Endothelial cell of umbilical vein (primary cell): ENCODE measurements around the gene TLNRD1. TPM values are rescaled to one million over a fixed set of nuclear protein-coding genes. Genes with fewer than 3 reads are reported as not detected.

Experiments used
- BruUV-seq: library from RNA; stranded (reverse); fragments of 400-500 nt; replicated peaks from 2 replicates; lab custom pipeline; 2021; lab: Mats Ljungman, UMichigan
- CTCF ChIA-PET: fragments of 300-600, 350-600 bp; sonication (Branson Sonifier 250); formaldehyde crosslinking; loops from one replicate; lab custom pipeline; 2021; ENCODE audit warnings: antibody characterized with exemption, inconsistent platforms; lab: Charles Lee
- POLR2A ChIA-PET: fragments of 300-600, 350-600 bp; sonication (Branson Sonifier 250); formaldehyde crosslinking; loops from one replicate; lab custom pipeline; 2021; ENCODE audit warnings: antibody characterized with exemption, inconsistent platforms; lab: Charles Lee
- DNase-seq: peaks from one replicate; pipeline ENCODE4 v3.0.0-alpha.2; 2011; ENCODE audit warnings: low read depth, low spot score
- FAIRE-seq: peaks from 2 replicates; lab custom pipeline; 2011; peaks lifted over from hg19 to GRCh38; lab: Jason Lieb, UNC
- H2AFZ ChIP-seq: 2 replicates; pipeline ENCODE4 v1.6.0; 2012; ENCODE audit warnings: low read depth, low read length, control low read depth, inconsistent platforms
- H3K27ac ChIP-seq: 2 replicates; pipeline ENCODE4 v1.5.1; 2011; ENCODE audit warnings: low read depth, mild to moderate bottlenecking, control low read depth, low read length, moderate library complexity; ENCODE audit not compliant: insufficient read depth
- H3K27me3 ChIP-seq, 2 experiments: 2 replicates each; pipeline versions ENCODE4 v1.6.0 to v1.6.1; 2011; ENCODE audit warnings: low read length in 2 of 2, mixed read lengths in 1 of 2; ENCODE audit not compliant: control insufficient read depth in 2 of 2, insufficient read depth in 2 of 2
- H3K36me3 ChIP-seq, 2 experiments: 2 replicates in 1 of 2; 3 replicates in 1 of 2; pipeline ENCODE4 v1.5.1; 2011; ENCODE audit warnings: low read length in 2 of 2, mild to moderate bottlenecking in 1 of 2, moderate library complexity in 1 of 2; ENCODE audit not compliant: control insufficient read depth in 2 of 2, insufficient read depth in 2 of 2; ENCODE audit errors: extremely low read depth in 1 of 2
- H3K4me1 ChIP-seq: 3 replicates; pipeline ENCODE4 v1.5.1; 2011; ENCODE audit warnings: mild to moderate bottlenecking, low read length; ENCODE audit not compliant: control insufficient read depth, insufficient read depth; ENCODE audit errors: extremely low read depth
- H3K4me2 ChIP-seq: 2 replicates; pipeline ENCODE4 v1.6.1; 2011; ENCODE audit warnings: low read length, control low read depth, mixed read lengths; ENCODE audit not compliant: insufficient read depth
- H3K4me3 ChIP-seq, 3 experiments: fragments of 200-600 bp in 1 of 3; sonication (generic), shearing (Covaris generic) in 1 of 3; replicated peaks in 1 of 3; 2 replicates each; pipeline ENCODE4 v1.5.1; 2011 to 2016; ENCODE audit warnings: control low read depth in 3 of 3, low read length in 3 of 3, mild to moderate bottlenecking in 2 of 3, inconsistent platforms in 1 of 3, low read depth in 1 of 3, moderate library complexity in 1 of 3; ENCODE audit not compliant: insufficient read depth in 1 of 3
- H3K79me2 ChIP-seq: 2 replicates; pipeline ENCODE4 v1.6.0; 2012; ENCODE audit warnings: low read length, inconsistent platforms; ENCODE audit not compliant: control insufficient read depth, insufficient read depth
- H3K9ac ChIP-seq: replicated peaks from 2 replicates; pipeline ENCODE3; 2011; ENCODE audit warnings: low read length, control low read depth; ENCODE audit not compliant: insufficient read depth; ENCODE audit errors: extremely low read depth
- H3K9me1 ChIP-seq: replicated peaks from 3 replicates; pipeline ENCODE4 v1.6.0; 2011; ENCODE audit warnings: mild to moderate bottlenecking, low read length; ENCODE audit not compliant: control insufficient read depth, insufficient read depth; ENCODE audit errors: extremely low read depth
- H3K9me3 ChIP-seq: replicated peaks from 2 replicates; pipeline ENCODE4 v1.5.1; 2012; ENCODE audit warnings: low read length, inconsistent platforms; ENCODE audit not compliant: control insufficient read depth, insufficient read depth
- H4K20me1 ChIP-seq: replicated peaks from 2 replicates; pipeline ENCODE3; 2011; ENCODE audit warnings: mild to moderate bottlenecking, low read length; ENCODE audit not compliant: control insufficient read depth, insufficient read depth; ENCODE audit errors: extremely low read depth
- EZH2 ChIP-seq: IDR thresholded peaks from 2 replicates; pipeline ENCODE4 v1.6.1; 2012; ENCODE audit warnings: borderline replicate concordance, low read depth, mild to moderate bottlenecking, moderate library complexity, low read length, inconsistent platforms; ENCODE audit not compliant: severe bottlenecking
- FOS ChIP-seq: IDR thresholded peaks from 2 replicates; pipeline ENCODE4 v1.6.1; 2011; ENCODE audit warnings: mild to moderate bottlenecking, low read length, moderate library complexity, borderline replicate concordance; ENCODE audit not compliant: insufficient read depth
- GATA2 ChIP-seq: IDR thresholded peaks from 2 replicates; pipeline ENCODE4 v1.7.0; 2011; ENCODE audit warnings: low read depth, mild to moderate bottlenecking, moderate library complexity, mixed read lengths, low read length; ENCODE audit not compliant: insufficient read length, insufficient read depth
- JUN ChIP-seq: IDR thresholded peaks from 2 replicates; pipeline ENCODE4 v1.6.1; 2011; ENCODE audit warnings: borderline replicate concordance, low read depth; ENCODE audit not compliant: insufficient read length, insufficient read depth
- MAX ChIP-seq: IDR thresholded peaks from 2 replicates; pipeline ENCODE4 v1.6.1; 2011; ENCODE audit not compliant: insufficient read depth, insufficient read length
- MYC ChIP-seq: IDR thresholded peaks from one replicate; pipeline ENCODE4 v1.6.1; 2011; ENCODE audit warnings: mild to moderate bottlenecking, low read depth, low read length
- POLR2A ChIP-seq: IDR thresholded peaks from 2 replicates; pipeline ENCODE4 v1.6.1; 2012; ENCODE audit warnings: low read depth, mild to moderate bottlenecking, control low read depth, low read length
- POLR2AphosphoS5 ChIP-seq: IDR thresholded peaks from 2 replicates; pipeline ENCODE4 v1.6.1; 2012; ENCODE audit warnings: low read depth, mild to moderate bottlenecking, control low read depth, low read length, moderate library complexity; ENCODE audit not compliant: insufficient read depth
- dilution Hi-C: fragments of 300-500 bp; cut with MboI; formaldehyde crosslinking; loops from one replicate; pipeline ENCODE4 v1.15.0; 2019; ENCODE audit warnings: low sequenced_read_pairs; ENCODE audit not compliant: extremely low pct_ligation_motif_present
- intact Hi-C: fragments of 100-400 bp; cut with micrococcal nuclease; formaldehyde crosslinking; loops from one replicate; pipeline ENCODE4 v1.10.0; 2022
- polyA plus RNA-seq, 4 experiments: library from polyadenylated mRNA; depleted of rRNA in 3 of 4; stranded (reverse) in 3 of 4; unstranded in 1 of 4; fragments of >200 nt; gene quantifications; 2 replicates each; pipeline versions ENCODE4 v1.2.1 to v1.2.3, GENCODE V29; 2011 to 2012; ENCODE audit warnings: missing spikeins in 1 of 4
- total RNA-seq: library from RNA; stranded (reverse); gene quantifications from 2 replicates; pipeline ENCODE4 v1.2.3, GENCODE V29; 2021
- TF ChIP-seq, protein P1 (sequence below), 2 donors: IDR thresholded peaks; 1 replicate in 1 of 2; 2 replicates in 1 of 2; pipeline ENCODE4 v1.5.1; 2011; ENCODE audit warnings: low read length in 2 of 2, mild to moderate bottlenecking in 2 of 2, moderate library complexity in 2 of 2, control low read depth in 1 of 2, inconsistent platforms in 1 of 2, low read depth in 1 of 2; ENCODE audit not compliant: insufficient read depth in 1 of 2; ENCODE audit errors: extremely low read depth in 1 of 2

TLNRD1 gene
- total and polyA plus RNA-seq, 2 donors (not counting 3 experiments of a cell fraction or from before 2014, with no cell fraction given): 17.8 to 33.0 TPM

DNA sequence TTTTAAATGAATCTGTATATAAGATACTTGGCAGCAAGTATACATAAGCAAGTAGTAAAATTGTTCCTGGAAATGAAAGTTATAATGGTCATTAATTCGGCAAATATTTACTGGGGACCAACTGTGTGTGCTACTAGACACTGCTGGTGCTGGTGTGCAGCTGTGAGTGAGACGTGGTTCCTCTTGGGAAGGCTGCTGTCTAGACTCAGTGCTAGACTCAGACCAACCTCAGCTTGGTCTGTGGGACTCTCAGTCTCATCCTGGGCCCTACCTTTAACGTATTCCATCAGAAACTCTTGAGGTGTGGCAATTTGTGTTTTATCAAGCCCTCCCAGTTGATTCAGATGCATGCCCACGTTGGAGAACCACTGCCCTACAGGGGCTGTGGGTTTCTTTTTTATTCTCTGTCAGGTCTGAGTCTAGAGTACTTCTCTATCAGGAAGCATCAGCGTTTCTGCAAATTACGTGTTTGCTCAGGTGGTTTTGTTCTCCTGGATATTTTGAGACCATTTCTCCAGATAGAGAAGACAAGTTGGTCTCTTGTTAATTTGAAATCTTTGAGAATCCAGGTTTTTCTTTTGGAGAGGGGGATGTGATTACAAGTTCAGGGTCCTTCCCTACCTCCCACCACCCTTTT is 6.8 kb downstream of the TLNRD1 start:
- no peak for DNase-seq
- Histone ChIP-seq H4K20me1 (peaks cover 4% of the 10 kb centered on the region), H3K4me3 (no peak overlapping the region), H3K27me3 (no peaks in the 10 kb centered on the region), H3K9ac (no peak overlapping the region), H3K9me1 (no peaks in the 10 kb centered on the region), H2AFZ (no peak overlapping the region), H3K27ac (no peak overlapping the region), H3K36me3 (peaks cover 0 to 4% of the 10 kb centered on the region in 2 experiments), H3K4me2 (no peak overlapping the region), H3K79me2 (peaks cover 52% of the 10 kb centered on the region), H3K4me1 (peaks cover 29% of the 10 kb centered on the region), H3K9me3 (no peaks in the 10 kb centered on the region)
- intact Hi-C loops: loop anchor here (10.0 kb wide), 1 partner anchor 1037 kb away; the partner anchor contains the start of gene MEX3B
- ChIA-PET POLR2A (no interaction called here), CTCF (interaction anchor here (0.7 to 1.0 kb wide), 2 partner anchors 148 to 259 kb away, joined by 3 read pairs; no protein-coding TSS in a partner anchor)
- no peak for TF ChIP-seq MAX
- peak; percentile 34 for TF ChIP-seq POLR2AphosphoS5
- TF ChIP-seq MYC: no peak
- TF ChIP-seq EZH2: no peak
- TF ChIP-seq POLR2A: no peak
- no peak for TF ChIP-seq FOS
- no peak for TF ChIP-seq JUN
- BruUV-seq: no TSS peak
- dilution Hi-C loops: no loop called here
- peak; percentile 54 for FAIRE-seq

- H3K9ac ChIP-seq: no peak overlapping the region
- no peak overlapping the region for H3K4me3 ChIP-seq
- no peak overlapping the region for H3K27ac ChIP-seq
- ChIA-PET CTCF (interaction anchor here (1.0 to 1.6 kb wide), 2 partner anchors 99 to 147 kb away, joined by 3 to 8 read pairs; no protein-coding TSS in a partner anchor), POLR2A (no interaction called here)
- peaks cover 44% of the 10 kb centered on the region for H3K79me2 ChIP-seq
- no peak for TF ChIP-seq MAX
- no peak for TF ChIP-seq JUN
- no peak for TF ChIP-seq GATA2
- TF ChIP-seq, protein P1, sequence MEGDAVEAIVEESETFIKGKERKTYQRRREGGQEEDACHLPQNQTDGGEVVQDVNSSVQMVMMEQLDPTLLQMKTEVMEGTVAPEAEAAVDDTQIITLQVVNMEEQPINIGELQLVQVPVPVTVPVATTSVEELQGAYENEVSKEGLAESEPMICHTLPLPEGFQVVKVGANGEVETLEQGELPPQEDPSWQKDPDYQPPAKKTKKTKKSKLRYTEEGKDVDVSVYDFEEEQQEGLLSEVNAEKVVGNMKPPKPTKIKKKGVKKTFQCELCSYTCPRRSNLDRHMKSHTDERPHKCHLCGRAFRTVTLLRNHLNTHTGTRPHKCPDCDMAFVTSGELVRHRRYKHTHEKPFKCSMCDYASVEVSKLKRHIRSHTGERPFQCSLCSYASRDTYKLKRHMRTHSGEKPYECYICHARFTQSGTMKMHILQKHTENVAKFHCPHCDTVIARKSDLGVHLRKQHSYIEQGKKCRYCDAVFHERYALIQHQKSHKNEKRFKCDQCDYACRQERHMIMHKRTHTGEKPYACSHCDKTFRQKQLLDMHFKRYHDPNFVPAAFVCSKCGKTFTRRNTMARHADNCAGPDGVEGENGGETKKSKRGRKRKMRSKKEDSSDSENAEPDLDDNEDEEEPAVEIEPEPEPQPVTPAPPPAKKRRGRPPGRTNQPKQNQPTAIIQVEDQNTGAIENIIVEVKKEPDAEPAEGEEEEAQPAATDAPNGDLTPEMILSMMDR (IDR thresholded peaks at IDR 0.05; ENCODE audit: extremely low read depth in 1 of 2, insufficient read depth in 1 of 2, low read depth in 1 of 2, low read length in 2 of 2): no peak
- no peak for TF ChIP-seq FOS
- TF ChIP-seq MYC: no peak
- TF ChIP-seq POLR2A: no peak
- TF ChIP-seq EZH2: no peak
- TF ChIP-seq POLR2AphosphoS5: no peak
- H4K20me1 ChIP-seq: peaks cover 4% of the 10 kb centered on the region
- dilution Hi-C loops: no loop called here
- no peaks in the 10 kb centered on the region for H3K9me3 ChIP-seq
- intact Hi-C loops: loop anchor here (10.0 kb wide), 1 partner anchor 1036 kb away; the partner anchor contains the start of gene MEX3B
- no peaks in the 10 kb centered on the region for H3K9me1 ChIP-seq
- DNase-seq: no peak
- H3K4me2 ChIP-seq: no peak overlapping the region
- H3K27me3 ChIP-seq: no peaks in the 10 kb centered on the region
- no TSS peak for BruUV-seq
- H2AFZ ChIP-seq: no peak overlapping the region
- peaks cover 0 to 4% of the 10 kb centered on the region in 2 experiments for H3K36me3 ChIP-seq
- no peak for FAIRE-seq
- peaks cover 23% of the 10 kb centered on the region for H3K4me1 ChIP-seq
These were observed 7.6 kb downstream of the TLNRD1 start for GRCh38 chr15:81008312-81008711.
